GM18505 (cell line): ENCODE measurements around the gene ABCA10.

ENCODE experiments used
- ATAC-seq: cut with Tn5 transposase; IDR thresholded peaks from one replicate; pipeline ENCODE4 v1.9.1; 2021; ENCODE audit not compliant: unreplicated experiment
- POLR2A ChIP-seq: IDR thresholded peaks from 4 replicates; pipeline ENCODE4 v1.6.1; 2011; ENCODE audit warnings: borderline replicate concordance; ENCODE audit not compliant: insufficient read depth, insufficient read length; ENCODE audit errors: extremely low read depth

Gene ABCA10

GRCh38 chr17:69130627-69131296, 97.9 kb downstream of the ABCA10 start:
- TF ChIP-seq POLR2A: no peak
- no peak for ATAC-seq

GRCh38 chr17:69123626-69124025, 105.0 kb downstream of the ABCA10 start:
- ATAC-seq: no peak
- no peak for TF ChIP-seq POLR2A

GRCh38 chr17:69122065-69122464, 106.6 kb downstream of the ABCA10 start:
- TF ChIP-seq POLR2A: no peak

GRCh38 chr17:69117855-69118784, 110.5 kb downstream of the ABCA10 start:
- ATAC-seq: peak; percentile 62
- no peak for TF ChIP-seq POLR2A

More at GRCh38 chr17:69122065-69122464, 106.6 kb downstream of the ABCA10 start:
- ATAC-seq: no peak

GRCh38 chr17:69111794-69112193, 116.8 kb downstream of the ABCA10 start:
- no peak for TF ChIP-seq POLR2A
- ATAC-seq: no peak

GRCh38 chr17:69105907-69106730, 122.5 kb downstream of the ABCA10 start:
- ATAC-seq: no peak
- TF ChIP-seq POLR2A: no peak

- no peak for TF ChIP-seq POLR2A
- ATAC-seq: no peak
Measured at GRCh38 chr17:69103557-69104233, 124.9 kb downstream of the ABCA10 start.

GRCh38 chr17:69098625-69099024, 130.0 kb downstream of the ABCA10 start:
- TF ChIP-seq POLR2A: no peak
- ATAC-seq: no peak
